Stimulated activated naive CD4-positive, alpha-beta T cell (primary cell): Measurements from ENCODE around the gene CEACAM4.
"Not testable (repeated sequence)": the region's sequence is repeated elsewhere in the genome, so short reads cannot be mapped to it uniquely, and the experiment has no call there.

Source experiments
- DNase-seq, 6 experiments: peaks; one replicate each; lab custom pipeline; 2025; lab: John Stamatoyannopoulos, UW

The CEACAM4 gene

GRCh38 chr19:41626877-41627276 is at the start of gene CEACAM4:
Gene CEACAM4 (minus strand): TSS chr19:41627074. CDS start chr19:41626963, 111 bp downstream.
- no peak for DNase-seq

GRCh38 chr19:41671486-41671885 is 44.6 kb upstream of the CEACAM4 start:
- DNase-seq: no peak

GRCh38 chr19:41670755-41671154 is 43.9 kb upstream of the CEACAM4 start:
- DNase-seq: no peak

- no peak for DNase-seq
These were observed 41.4 kb upstream of the CEACAM4 start for GRCh38 chr19:41668315-41668714.

GRCh38 chr19:41666075-41666474 is 39.2 kb upstream of the CEACAM4 start:
- DNase-seq: no peak

- DNase-seq: no peak
These were observed 30.3 kb upstream of the CEACAM4 start for GRCh38 chr19:41657157-41657556.

GRCh38 chr19:41656756-41657155 is 29.9 kb upstream of the CEACAM4 start:
- not testable (repeated sequence) for DNase-seq

- no peak for DNase-seq
These were observed 25.4 kb upstream of the CEACAM4 start for GRCh38 chr19:41652250-41652649.

GRCh38 chr19:41649827-41650226 is 23.0 kb upstream of the CEACAM4 start:
- DNase-seq: no peak

- DNase-seq: peak in 2 of 6 experiments; percentile 18 to 30
These were observed 19.8 kb upstream of the CEACAM4 start for GRCh38 chr19:41646589-41647204.

DNA sequence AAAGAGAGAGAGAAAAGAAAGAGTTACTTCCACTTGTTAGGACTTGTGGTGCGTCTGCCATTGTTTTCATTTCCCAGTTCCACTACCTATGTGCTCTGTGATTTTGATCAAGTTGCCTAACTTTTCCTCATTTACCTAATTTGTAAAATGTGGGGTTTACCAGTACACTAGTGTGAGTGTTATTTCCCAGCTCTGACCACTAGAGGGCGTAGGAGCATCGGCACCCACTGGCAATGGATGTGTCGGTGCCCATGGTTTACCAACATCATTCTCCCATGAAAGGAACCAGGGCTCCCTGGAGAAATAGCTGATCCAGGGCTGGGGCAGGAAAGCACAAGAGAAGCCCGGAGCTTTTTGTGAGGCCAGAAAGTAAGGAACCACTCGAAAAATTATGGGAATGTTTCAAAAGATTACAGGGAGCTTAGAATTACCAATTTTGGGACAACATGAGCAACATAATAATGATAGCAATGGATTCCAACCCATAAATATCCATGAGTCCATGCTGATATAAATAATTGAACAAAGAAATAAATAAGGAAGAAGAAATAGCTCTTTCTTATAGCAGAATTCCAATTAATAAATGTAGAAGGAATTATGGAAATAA is 15.1 kb upstream of the CEACAM4 start:
- peak; percentile 16 to 81 (median 59) for DNase-seq

- DNase-seq: peak in 3 of 6 experiments; percentile 22 to 60 (median 39)
These were observed 11.8 kb upstream of the CEACAM4 start for GRCh38 chr19:41638641-41639081.

DNA sequence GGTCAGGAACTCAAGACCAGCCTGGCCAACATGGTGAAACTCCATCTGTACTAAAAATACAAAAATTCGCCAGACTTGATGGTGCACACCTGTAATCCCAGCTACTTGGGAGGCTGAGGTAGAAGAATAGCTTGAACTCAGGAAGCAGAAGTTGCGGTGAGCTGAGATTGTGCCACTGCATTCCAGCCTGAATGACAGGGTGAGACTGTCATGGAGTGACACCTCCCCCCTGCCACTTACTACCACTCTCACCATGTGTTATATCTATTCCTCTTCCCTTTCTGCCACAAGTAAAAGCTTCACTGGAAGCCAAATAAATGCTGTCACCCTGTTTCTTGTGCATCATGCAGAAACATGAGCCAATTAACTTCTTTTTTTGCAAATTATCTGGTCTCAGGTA is 10.6 kb upstream of the CEACAM4 start:
- no peak for DNase-seq

DNA sequence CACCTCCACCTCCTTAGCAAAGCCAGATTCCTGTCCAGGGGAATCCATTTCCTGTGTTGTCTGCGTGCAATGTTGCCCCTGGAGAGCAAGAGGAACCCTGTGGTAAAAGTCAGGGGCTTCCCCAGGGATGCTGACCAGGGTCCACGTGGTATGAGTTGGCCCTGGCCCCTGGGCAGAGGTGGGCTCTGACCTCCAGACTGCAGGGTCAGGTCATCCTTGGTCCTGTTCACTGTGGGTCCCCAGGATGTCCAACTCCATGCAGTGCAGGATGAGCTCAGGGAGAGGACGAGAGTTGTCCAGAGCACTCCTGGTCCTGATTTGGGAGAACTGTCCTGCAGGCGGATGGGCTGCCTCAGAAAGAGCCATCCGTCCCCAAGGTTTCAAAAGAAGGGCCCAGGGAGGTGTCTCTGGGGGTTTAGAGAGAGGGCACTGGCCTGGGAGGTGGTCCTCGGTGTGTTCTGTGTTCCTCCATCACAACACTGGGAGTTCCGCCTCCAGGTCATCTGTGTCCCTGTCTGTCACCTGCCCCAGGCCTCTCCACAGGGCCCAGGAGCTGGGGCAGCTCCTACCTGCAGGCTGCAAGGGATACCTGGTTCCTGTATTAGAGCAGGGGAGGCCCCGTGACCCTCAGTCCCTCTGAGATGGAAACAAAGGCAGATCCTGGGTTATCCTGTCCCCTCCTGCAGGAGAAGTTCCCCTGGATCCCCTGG is 1.2 kb upstream of the CEACAM4 start:
- DNase-seq: no peak

DNA sequence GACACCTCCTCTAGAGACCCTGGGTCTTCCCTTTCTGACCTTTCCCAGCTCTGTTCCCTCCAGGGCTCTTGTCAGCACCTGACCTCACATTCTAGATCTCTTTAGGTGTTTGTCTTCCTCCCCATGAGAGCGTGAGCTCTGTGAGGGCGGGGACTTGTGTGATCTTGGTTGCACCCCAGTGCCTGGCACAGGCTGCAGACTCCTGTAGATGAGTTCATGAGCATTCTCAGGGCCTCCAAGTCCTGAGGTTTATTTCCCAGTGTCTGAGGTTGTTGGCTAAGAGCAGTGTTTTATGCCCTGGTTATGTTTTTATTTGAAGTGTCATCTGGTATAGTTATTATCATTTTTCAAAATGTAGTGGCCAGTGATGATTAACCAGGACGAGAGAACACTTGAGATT is 596 bp downstream of the CEACAM4 start:
- no peak for DNase-seq

DNA sequence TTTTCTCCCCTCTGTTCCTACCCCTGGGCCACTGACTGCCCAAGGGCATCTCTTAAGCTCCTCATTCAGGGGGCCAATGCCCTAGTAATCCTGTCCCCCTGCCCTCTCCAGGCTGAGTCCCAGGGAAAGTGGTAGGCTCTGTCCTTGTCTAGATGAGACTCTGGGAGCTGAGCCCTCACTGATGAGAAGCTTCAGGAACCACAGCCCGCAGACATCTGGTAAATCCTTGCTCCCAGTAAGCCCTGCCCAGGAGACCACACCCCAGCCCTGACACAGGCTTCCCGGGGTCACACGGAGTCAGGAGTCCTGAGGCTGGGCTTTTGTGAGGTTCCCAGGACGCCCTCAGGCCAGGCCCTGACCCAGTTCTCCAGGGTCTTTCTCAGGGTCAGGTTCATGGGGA is 1.9 kb downstream of the CEACAM4 start:
- no peak for DNase-seq

DNA sequence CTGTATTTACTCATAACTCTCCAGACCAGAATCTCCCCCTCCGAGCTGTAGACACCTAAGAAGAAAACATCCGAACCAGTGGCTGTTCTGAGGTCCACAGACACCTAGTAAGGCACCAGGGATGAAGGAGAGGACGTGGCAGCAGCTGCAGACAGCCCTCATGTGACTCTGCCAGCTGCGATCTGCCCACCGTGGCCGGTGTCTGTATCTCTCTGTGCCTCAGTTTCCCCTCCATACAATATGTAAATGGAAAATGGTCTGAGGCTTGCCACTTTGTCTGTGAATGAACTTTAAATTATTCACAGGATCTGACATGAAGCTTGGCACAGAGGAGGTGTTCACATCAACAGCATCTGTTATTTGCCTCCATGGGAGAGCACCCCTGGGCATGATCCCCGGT is 2.4 kb downstream of the CEACAM4 start:
- DNase-seq: no peak

GRCh38 chr19:41623360-41623759 is 3.5 kb downstream of the CEACAM4 start:
- no peak for DNase-seq

DNA sequence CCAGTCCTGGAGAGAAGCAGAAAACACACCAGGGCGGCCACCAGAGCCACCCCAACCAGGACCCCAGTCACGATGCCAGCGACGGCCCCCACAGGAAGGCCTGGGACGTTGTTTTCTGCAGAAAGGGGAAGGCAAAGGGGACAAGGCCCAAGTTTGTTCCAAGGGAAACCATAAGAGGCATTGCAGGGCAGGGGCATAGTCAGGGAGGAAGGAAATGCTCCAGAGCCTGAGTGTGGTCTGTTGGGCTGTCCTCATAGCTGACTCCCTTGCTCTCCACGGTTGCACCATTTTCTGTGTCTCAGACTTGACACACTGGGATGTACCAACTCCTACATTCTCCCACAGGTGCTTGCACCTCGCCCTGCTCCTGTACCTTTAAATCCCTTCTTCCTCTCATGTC is 5.2 kb downstream of the CEACAM4 start:
- no peak for DNase-seq

- DNase-seq: no peak
These were observed 5.6 kb downstream of the CEACAM4 start for GRCh38 chr19:41621226-41621625.

DNA sequence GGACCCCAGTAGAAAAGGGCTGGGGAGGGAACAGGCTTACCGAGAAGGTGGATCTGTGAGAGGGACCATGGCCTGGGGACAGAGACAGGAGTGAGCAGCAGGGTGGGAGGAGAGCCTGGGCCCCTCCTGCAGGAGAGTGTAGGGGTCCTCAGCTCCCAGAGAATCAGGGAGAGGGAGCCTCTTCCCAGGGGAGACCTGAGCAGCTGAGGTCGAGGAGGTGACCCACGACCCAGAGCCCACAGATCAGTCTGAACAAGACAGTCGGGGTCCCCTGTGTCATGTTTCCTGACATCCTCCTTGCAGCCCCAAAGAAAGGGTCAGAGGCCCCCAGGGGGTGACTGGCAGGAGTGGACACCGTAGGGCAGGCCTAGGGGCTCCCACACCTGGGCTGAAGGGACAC is 6.7 kb downstream of the CEACAM4 start:
- DNase-seq: no peak

DNA sequence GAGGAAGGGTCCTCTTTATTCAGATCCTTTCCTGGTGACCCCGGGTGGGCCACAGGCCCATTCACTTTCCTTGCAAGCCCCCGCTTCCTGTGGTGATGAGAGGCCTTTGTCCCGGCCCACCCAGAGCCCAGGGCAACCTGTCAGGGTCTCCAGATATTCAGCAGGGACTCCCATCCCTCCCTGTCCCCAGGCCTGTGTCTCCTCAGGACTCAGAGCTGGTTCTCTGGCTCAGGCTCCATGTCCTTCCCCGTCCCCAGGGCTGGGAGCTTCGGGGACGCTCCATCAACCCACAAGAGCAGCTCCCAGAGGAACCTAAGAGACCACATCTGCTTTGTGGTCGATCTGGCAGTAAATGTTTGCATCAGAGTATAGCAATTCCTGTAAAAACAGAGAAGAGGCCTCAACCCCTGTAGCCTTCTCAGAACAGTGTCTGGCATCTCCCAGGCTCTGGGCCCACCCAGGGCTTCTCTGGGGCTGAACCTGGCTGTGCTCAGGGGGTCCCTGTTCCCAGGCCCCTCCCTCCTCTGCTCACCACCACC is 7.8 kb downstream of the CEACAM4 start:
- no peak for DNase-seq
